ENCODE measurements around the gene ABHD2.
"Not testable (repeated sequence)": the region's sequence is repeated elsewhere in the genome, so short reads cannot be mapped to it uniquely, and the experiment has no call there.

The ABHD2 gene

GRCh38 chr15:89122505-89123180, 34.4 kb downstream of the ABHD2 start:
- DNase-seq = no peak

GRCh38 chr15:89123181-89123525, 34.9 kb downstream of the ABHD2 start:
- no peak for DNase-seq

GRCh38 chr15:89125088-89125826, 37.0 kb downstream of the ABHD2 start:
- DNase-seq = no peak

DNA sequence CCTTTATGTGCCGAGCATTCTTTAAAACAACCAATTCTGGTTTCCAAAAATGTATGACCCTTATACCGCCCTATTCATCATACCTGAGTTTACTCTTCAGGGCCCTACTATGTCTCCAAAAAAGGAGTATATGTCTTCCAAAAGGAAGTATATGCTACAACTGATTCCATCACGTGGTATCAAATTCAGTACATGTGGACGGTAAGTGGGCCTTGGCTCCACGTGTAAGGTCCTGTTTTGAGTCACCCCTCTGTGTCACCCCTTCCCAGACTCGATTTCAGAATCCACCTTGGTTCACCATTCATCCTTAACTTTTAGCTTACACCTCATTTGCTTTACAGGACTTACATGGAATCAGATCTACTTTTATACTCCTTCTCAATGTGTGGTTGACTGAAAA, 37.8 kb downstream of the ABHD2 start:
- no peak for DNase-seq

- DNase-seq = no peak
These were observed 38.9 kb downstream of the ABHD2 start for GRCh38 chr15:89127054-89127702.

DNA sequence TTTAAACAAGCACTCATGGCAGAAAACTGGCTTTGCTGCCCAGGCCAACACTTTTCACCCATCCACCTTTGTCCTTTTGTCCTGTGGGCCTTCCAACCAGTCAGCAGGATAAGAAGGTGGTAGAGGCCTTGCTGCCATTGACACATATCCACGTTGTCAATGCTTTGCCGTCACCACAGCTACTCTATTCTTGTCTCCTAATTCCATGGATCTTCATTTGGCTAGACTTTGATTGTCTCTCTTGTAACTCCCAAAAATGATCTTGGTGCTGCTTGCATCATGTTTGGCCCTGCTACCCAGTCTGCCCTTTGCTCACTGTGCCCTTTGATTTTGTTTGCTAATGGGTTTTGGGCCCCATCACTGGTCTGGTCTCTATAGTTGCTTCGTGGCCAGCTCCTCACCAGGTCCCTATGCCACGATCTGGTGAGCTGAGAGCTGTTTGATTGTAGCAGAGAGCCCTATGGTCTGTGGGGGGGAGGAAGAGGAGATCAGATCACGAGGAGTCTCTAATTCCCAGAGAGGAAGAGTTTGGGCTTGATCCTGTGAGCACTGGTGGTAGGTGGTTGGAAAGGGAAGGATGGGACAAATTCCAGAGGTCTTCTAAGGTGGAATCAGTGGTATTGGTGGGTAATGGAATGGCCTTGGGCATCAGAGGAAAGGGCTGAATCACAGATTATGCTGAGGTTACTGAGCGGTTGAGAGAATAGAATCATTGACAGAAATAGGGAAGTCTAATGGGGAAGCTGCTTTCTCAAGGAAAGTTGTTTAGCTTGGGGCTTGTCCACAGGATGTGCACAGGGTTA, 40.3 kb downstream of the ABHD2 start:
- no peak for DNase-seq

DNA sequence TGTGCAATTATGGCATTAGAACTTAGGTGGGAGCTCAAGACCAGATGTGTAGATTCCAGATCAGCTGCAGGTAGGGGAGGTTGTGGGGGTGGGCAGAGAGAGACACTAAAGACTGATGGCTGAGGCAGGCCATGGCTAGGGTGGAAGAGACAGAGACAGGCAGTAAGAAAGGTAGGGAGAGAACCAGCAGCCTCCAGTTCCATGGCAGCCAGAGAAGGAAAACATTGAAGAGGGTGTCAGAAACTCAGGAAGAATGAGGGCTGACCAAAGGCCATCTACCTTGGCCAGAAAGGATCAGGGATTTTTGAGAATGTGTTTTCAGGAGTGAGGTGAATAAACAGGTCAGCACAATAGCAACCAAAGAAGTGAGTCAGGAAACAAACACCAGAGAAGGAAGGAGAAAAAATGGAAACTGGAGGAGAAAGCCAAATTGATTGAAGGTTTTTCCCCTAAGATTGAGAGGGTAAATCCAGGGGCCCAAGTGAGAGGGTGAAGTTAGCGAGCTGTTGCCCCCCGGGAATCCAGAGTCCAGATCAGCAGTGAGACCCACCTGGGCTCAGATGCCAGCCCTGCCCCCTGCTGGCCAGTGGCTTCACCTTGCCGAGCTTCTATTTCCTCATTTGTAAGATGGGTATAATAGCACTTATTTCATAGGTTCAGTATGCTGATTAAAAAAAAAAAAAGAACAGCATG, 41.0 kb downstream of the ABHD2 start:
- peak; percentile 47 to 57 for DNase-seq

DNA sequence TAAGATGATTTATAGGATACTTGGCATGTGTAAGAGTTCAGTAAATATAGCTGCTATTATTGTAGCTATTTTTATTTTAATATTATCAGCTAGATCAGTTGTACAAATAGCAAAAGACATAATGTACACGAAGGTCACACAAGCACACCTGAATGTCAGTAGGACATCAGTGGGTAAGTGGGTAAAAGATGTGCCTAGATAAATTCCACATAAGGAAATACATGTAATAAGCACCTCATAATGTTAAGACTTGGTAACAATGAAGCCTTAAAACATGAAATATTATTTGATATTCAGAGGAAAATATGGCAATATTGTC, 41.5 kb downstream of the ABHD2 start:
- DNase-seq = no peak

DNA sequence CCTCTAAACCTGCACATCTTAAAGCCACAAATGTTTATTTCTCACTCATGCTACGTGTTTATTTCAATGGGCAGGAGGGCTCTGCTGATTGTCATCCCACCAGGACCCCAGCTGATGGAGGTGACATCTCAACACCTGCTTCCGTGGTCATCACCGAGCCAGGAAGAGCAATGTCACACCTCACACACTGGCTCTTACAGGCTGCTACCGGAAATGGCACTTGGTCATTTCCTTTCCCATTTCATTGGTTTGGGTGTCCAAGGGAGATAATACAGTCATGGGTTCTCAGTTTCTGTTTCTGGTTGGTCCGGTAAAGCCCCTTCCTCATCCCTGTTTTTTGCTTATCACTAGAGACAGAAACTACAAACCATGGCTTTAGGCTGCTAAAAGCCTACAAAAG, 41.9 kb downstream of the ABHD2 start:
- DNase-seq = no peak

GRCh38 chr15:89131731-89132130, 43.5 kb downstream of the ABHD2 start:
- no peak for DNase-seq

GRCh38 chr15:89132611-89133507, 44.6 kb downstream of the ABHD2 start:
- no peak for DNase-seq

GRCh38 chr15:89135387-89136077, 47.3 kb downstream of the ABHD2 start:
- not testable (repeated sequence) for DNase-seq

DNA sequence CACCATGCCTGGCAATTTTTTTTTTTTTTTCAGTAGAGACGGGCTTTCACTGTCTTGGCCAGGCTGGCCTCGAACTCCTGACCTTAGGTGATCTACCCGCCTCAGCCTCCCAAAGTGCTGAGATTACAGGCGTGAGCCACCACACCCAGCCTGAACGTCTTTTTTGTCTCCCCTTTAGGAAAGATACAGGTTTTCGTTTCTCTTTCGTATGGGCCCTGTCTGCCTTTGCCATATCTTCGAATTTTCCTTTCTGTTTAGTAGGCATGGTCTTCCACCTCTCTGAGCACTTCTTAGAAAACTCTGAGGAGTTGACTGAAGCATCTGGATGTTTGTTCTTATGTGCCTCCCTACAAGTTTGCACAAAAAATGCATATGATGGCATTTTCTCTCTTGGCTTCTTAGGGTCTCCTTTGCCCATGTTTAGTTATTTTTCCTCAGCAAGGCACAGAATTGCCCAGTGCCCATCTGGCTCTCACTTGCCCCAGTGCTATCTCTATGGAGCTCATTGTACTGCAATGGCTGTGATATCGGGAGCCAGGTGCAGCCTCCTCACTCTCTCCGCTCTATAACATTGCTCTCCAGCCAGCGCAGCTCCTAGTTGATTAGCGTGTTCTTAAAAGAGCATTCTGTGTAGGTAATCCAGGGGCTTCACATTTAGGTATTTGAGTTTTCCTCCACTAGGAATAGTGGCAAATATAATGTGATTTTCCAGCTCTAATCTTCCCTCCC, 48.0 kb downstream of the ABHD2 start:
- DNase-seq = no peak

DNA sequence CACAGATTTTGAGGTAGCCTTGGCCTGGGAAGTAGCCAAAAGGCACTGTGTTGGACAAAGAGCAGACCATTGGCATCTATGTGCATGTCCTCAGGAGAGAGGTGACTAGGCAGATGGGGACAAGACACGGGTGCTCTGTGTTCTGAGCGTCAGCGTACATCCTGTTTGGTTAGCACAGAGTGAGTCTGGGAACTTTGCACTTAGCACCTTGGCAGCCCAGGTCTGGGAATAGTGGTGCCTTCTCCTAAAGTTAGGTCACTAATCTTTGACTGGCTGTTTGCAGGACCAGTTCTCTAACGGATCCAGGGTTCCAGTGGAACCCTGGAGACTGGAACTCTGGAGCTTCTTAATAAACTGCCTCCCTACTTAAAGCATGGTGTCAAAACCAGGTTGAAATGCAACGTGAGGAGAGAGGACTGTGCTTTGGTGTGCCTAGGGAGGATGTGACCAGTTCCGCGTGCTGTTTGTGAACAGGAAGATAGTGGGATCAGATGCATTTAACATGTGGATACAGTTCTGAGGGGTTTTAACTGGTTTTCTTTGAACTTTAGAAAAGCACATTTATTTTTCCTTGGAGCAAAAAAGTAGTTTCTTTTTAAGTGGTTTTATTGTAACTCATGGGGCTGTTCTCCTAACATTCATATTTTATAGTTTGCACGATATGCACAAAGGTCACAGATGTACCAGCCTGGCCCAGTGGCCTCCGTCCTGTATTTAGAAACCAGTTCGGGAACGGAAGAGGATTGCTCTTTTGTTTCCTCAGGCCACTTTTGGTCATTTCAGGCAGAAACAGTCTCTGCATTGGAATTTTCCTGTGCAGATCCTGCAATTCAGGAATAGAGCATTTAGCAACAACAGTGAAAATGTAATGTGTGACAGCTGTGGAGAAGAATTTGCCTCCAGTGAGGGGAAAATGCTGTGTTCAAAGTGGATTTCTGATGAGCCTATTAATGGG, 48.8 kb downstream of the ABHD2 start:
- DNase-seq = no peak

GRCh38 chr15:89137926-89138325, 49.7 kb downstream of the ABHD2 start:
- DNase-seq = no peak

DNA sequence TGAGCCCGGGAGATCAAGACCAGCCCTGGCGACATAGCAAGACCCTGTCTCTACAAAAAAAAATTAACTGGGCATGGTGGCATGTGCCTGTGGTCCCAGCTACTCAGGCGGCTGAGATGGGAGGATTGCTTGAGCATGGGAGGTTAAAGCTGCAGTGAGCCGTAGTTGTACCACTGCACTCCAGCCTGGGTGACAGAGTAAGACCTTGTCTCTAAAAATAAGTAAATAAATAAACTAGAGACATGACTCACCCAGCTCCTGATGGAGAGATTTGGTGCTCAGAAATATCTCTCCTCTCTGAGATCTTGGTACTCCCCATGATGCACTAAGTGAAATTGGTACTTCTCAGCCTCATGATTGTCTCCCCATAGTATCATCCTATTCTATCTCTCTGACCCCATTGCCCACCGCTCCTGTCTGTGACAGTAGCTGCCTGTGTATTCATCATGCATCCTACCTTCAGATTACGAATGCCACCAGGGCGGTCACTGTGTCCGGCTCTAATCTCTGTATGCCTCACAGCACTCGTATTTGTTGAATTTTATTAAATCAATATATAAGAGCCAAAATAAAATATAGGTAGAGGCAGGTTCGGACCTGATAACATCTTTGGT, 50.9 kb downstream of the ABHD2 start:
- no peak for DNase-seq

GRCh38 chr15:89139613-89140499, 51.6 kb downstream of the ABHD2 start:
- DNase-seq = no peak

- no peak for DNase-seq
These were observed 52.3 kb downstream of the ABHD2 start for GRCh38 chr15:89140595-89140994.
